OCI-LY7 (cell line): ENCODE results near the gene HLTF. TPM values are rescaled to one million over a fixed set of nuclear protein-coding genes. Genes with fewer than 3 reads are reported as not detected.

Experiments
- BruUV-seq: library from RNA; stranded (reverse); fragments of 400-500 nt; replicated peaks from 2 replicates; lab custom pipeline; 2021; lab: Mats Ljungman, UMichigan
- CTCF ChIA-PET: fragments of 300-600 bp; sonication (Branson Sonifier 250); formaldehyde crosslinking; loops from one replicate; lab custom pipeline; 2022; ENCODE audit warnings: antibody characterized with exemption; ENCODE audit not compliant: unreplicated experiment; lab: Charles Lee
- POLR2A ChIA-PET: fragments of 300-600 bp; sonication (Branson Sonifier 250); formaldehyde crosslinking; loops from one replicate; lab custom pipeline; 2022; ENCODE audit warnings: antibody characterized with exemption; lab: Charles Lee
- DNase-seq: peaks from one replicate; pipeline ENCODE4 v3.0.0-alpha.2; 2015; ENCODE audit warnings: low spot score
- H2AFZ ChIP-seq: fragments of 200-600 bp; sonication (generic), shearing (Covaris generic); 2 replicates; pipeline ENCODE4 v1.6.1; 2014; ENCODE audit warnings: mild to moderate bottlenecking, antibody characterized with exemption, low read length, moderate library complexity
- H3K27ac ChIP-seq: fragments of 200-600 bp; sonication (generic); 2 replicates; pipeline ENCODE4 v1.5.1; 2014; ENCODE audit warnings: mixed run types, low read depth, mild to moderate bottlenecking, moderate library complexity, low read length, inconsistent platforms; ENCODE audit not compliant: poor library complexity, severe bottlenecking
- H3K36me3 ChIP-seq: fragments of 200-600 bp; sonication (generic); 2 replicates; pipeline ENCODE4 v1.6.1; 2014; ENCODE audit warnings: mild to moderate bottlenecking, antibody characterized with exemption, low read length, moderate library complexity, mixed read lengths; ENCODE audit not compliant: insufficient read depth
- H3K4me1 ChIP-seq: fragments of 200-600 bp; sonication (generic); 2 replicates; pipeline ENCODE4 v1.5.1; 2014; ENCODE audit warnings: mild to moderate bottlenecking, low read length; ENCODE audit not compliant: insufficient read depth, poor library complexity, severe bottlenecking
- H3K4me2 ChIP-seq: fragments of 200-600 bp; sonication (generic); 2 replicates; pipeline ENCODE4 v1.6.1; 2014; ENCODE audit warnings: mild to moderate bottlenecking, low read length
- H3K4me3 ChIP-seq: fragments of 200-600 bp; sonication (generic); 2 replicates; pipeline ENCODE4 v1.5.1; 2014; ENCODE audit warnings: mild to moderate bottlenecking, low read depth, low read length; ENCODE audit not compliant: poor library complexity, severe bottlenecking
- H3K79me2 ChIP-seq: fragments of 200-600 bp; sonication (generic); 2 replicates; pipeline ENCODE4 v1.6.1; 2016; ENCODE audit warnings: low read depth, mild to moderate bottlenecking, low read length, moderate library complexity, mixed read lengths; ENCODE audit not compliant: insufficient read depth
- H3K9me2 ChIP-seq: fragments of 200-600 bp; sonication (generic); 2 replicates; pipeline ENCODE4 v1.6.1; 2016; ENCODE audit warnings: mild to moderate bottlenecking, low read length, mixed read lengths; ENCODE audit not compliant: insufficient read depth
- H3K9me3 ChIP-seq: fragments of 200-600 bp; sonication (generic); 2 replicates; pipeline ENCODE4 v1.6.1; 2014; ENCODE audit warnings: mild to moderate bottlenecking, mixed run types, low read length, mixed read lengths
- H4K20me1 ChIP-seq: fragments of 200-600 bp; sonication (generic); 2 replicates; pipeline ENCODE4 v1.6.1; 2014; ENCODE audit warnings: mild to moderate bottlenecking, antibody characterized with exemption, low read length, moderate library complexity, mixed read lengths; ENCODE audit not compliant: insufficient read depth
- EZH2phosphoT487 ChIP-seq: fragments of 200-600 bp; sonication (generic); IDR thresholded peaks from 2 replicates; pipeline ENCODE4 v1.6.1; 2018; ENCODE audit warnings: low read depth, borderline replicate concordance, mild to moderate bottlenecking, mixed run types, antibody characterized with exemption, low read length, moderate library complexity, mixed read lengths
- intact Hi-C: fragments of 100-400 bp; cut with micrococcal nuclease; formaldehyde crosslinking; loops from one replicate; pipeline ENCODE4 v1.10.0; 2022; ENCODE audit not compliant: unreplicated experiment
- total RNA-seq, 2 experiments: library from RNA; depleted of rRNA in 1 of 2; stranded (reverse); fragments of >200 nt in 1 of 2; shearing (Covaris generic) in 1 of 2; gene quantifications; 2 replicates each; pipeline ENCODE4 v1.2.3, GENCODE V29; 2014 to 2022
- TF ChIP-seq, protein P1 (sequence below): fragments of 200-600 bp; sonication (generic); conservative IDR thresholded peaks from 2 replicates; pipeline ENCODE4 v1.5.1; 2014; ENCODE audit warnings: mild to moderate bottlenecking, antibody characterized with exemption, low read length, moderate library complexity, mixed read lengths

HLTF gene
- total RNA-seq, 2 experiments from 2014 or later, result 106 to 107 TPM

DNA sequence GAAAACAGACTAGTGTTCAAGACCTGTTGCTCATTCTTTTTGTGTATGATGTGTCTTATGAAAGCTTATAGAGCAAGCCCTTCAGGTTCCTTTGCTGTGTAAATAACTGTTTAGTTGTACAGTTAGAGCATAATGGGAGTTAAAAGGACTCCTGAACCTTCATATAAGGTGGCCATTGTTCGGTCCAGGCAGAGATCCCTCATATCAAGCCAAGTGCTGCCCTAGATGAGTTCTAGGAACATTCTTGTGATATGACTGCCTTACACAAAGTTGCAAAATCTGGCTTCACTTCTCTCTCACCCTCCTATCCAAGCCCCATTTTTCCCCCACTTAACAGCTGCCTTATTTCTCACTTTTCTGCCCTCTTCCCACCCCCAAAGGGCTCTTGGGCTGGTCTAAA lies 68.1 kb downstream of the HLTF start:
- Histone ChIP-seq H4K20me1 (no peaks in the 10 kb centered on the region), H2AFZ (no peak overlapping the region), H3K4me3 (no peak overlapping the region), H3K36me3 (peaks cover 35% of the 10 kb centered on the region), H3K27ac (no peak overlapping the region), H3K79me2 (no peaks in the 10 kb centered on the region), H3K9me2 (no peaks in the 10 kb centered on the region), H3K9me3 (no peaks in the 10 kb centered on the region), H3K4me1 (no peaks in the 10 kb centered on the region), H3K4me2 (no peak overlapping the region)
- intact Hi-C loops, result no loop called here
- DNase-seq, result no peak
- ChIA-PET CTCF (no interaction called here), POLR2A (interaction anchor here (0.6 to 0.8 kb wide), 3 partner anchors 22 to 63 kb away, joined by 4 to 5 read pairs (median 5); no protein-coding TSS in a partner anchor)
- no TSS peak for BruUV-seq
- TF ChIP-seq, protein P1, sequence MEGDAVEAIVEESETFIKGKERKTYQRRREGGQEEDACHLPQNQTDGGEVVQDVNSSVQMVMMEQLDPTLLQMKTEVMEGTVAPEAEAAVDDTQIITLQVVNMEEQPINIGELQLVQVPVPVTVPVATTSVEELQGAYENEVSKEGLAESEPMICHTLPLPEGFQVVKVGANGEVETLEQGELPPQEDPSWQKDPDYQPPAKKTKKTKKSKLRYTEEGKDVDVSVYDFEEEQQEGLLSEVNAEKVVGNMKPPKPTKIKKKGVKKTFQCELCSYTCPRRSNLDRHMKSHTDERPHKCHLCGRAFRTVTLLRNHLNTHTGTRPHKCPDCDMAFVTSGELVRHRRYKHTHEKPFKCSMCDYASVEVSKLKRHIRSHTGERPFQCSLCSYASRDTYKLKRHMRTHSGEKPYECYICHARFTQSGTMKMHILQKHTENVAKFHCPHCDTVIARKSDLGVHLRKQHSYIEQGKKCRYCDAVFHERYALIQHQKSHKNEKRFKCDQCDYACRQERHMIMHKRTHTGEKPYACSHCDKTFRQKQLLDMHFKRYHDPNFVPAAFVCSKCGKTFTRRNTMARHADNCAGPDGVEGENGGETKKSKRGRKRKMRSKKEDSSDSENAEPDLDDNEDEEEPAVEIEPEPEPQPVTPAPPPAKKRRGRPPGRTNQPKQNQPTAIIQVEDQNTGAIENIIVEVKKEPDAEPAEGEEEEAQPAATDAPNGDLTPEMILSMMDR, result no peak
- TF ChIP-seq EZH2phosphoT487, result no peak

- H3K9me2 ChIP-seq, result no peaks in the 10 kb centered on the region
- POLR2A ChIA-PET, result interaction anchor here (1.7 kb wide), 1 partner anchor 16 kb away, joined by 8 read pairs; no protein-coding TSS in a partner anchor
- DNase-seq, result no peak
Observed at GRCh38 chr3:149016669-149017541, 69.4 kb downstream of the HLTF start.

More at GRCh38 chr3:149016669-149017541, 69.4 kb downstream of the HLTF start:
- H3K79me2 ChIP-seq, result no peaks in the 10 kb centered on the region
- no peaks in the 10 kb centered on the region for H3K9me3 ChIP-seq
- no peak overlapping the region for H3K27ac ChIP-seq
- no peak for TF ChIP-seq EZH2phosphoT487
- TF ChIP-seq, protein P1, result no peak
- intact Hi-C loops, result no loop called here
- BruUV-seq, result no TSS peak
- H3K36me3 ChIP-seq, result peaks cover 35% of the 10 kb centered on the region
- H2AFZ ChIP-seq, result no peak overlapping the region
- no peaks in the 10 kb centered on the region for H4K20me1 ChIP-seq
- H3K4me3 ChIP-seq, result no peak overlapping the region
- CTCF ChIA-PET, result no interaction called here
- H3K4me2 ChIP-seq, result no peak overlapping the region
- H3K4me1 ChIP-seq, result no peaks in the 10 kb centered on the region
